ENCODE data around the gene PTPN20. TPM values are rescaled to one million over a fixed set of nuclear protein-coding genes. Genes with fewer than 3 reads are reported as not detected.

Gene PTPN20
- total RNA-seq, 1 donor from 2014 or later, result 0.97 TPM

DNA sequence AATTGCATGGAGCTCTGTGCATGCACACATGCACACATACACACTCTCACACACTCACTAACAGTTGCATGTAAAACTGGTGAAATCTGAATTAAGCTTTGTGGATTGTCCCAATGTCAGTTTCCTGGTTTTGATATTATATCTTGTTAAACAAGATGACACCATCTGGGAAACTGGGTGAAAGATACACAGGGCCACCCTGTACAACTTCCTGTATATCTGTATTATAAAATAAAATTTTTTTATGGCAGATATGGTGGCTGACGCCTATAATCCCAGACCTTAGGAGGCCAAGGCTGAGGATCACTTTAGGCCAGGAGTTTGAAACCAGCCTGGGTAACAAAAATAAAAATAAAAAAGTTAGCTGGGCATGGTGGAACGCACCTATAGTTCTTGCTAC lies 87.4 kb downstream of the PTPN20 start:
- no peak for DNase-seq (ENCODE audit: low spot score)
- Mint-ChIP-seq H3K4me1 (ENCODE audit: unreplicated experiment) (no peaks in the 10 kb centered on the region), H3K9me3 (ENCODE audit: unreplicated experiment) (no peaks in the 10 kb centered on the region), H3K36me3 (ENCODE audit: low read depth, unreplicated experiment) (no peaks in the 10 kb centered on the region), H3K27ac (ENCODE audit: unreplicated experiment) (no peak overlapping the region), H3K4me3 (ENCODE audit: unreplicated experiment) (no peak overlapping the region), H3K27me3 (ENCODE audit: unreplicated experiment) (no peaks in the 10 kb centered on the region)
- TF ChIP-seq CTCF (IDR thresholded peaks at IDR 0.05; ENCODE audit: unreplicated experiment), result no peak

DNA sequence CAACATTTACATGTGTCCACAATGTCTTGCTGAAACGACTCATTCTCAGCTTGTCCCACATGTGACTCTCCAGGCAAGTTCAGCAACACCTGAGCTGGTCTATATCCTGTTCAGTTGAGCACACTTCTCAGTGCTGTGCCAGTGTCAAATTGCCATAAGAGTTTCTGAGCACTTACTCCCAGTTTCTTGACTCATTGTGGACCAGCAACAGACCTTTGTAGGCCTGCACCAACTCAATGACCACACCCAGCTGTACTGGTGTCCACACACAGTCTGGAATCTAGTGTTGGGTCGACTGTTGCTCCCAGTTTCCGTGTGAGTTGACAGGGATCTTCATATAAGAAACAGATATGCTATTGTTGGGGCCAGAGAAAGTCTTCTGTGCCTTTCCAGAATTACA lies 88.0 kb downstream of the PTPN20 start:
- no peaks in the 10 kb centered on the region for H3K36me3 Mint-ChIP-seq (ENCODE audit: low read depth, unreplicated experiment)
- no peak for TF ChIP-seq CTCF (IDR thresholded peaks at IDR 0.05; ENCODE audit: unreplicated experiment)
- H3K27ac Mint-ChIP-seq (ENCODE audit: unreplicated experiment), result no peak overlapping the region
- H3K4me3 Mint-ChIP-seq (ENCODE audit: unreplicated experiment), result no peak overlapping the region
- no peaks in the 10 kb centered on the region for H3K27me3 Mint-ChIP-seq (ENCODE audit: unreplicated experiment)
- H3K9me3 Mint-ChIP-seq (ENCODE audit: unreplicated experiment), result no peaks in the 10 kb centered on the region
- no peaks in the 10 kb centered on the region for H3K4me1 Mint-ChIP-seq (ENCODE audit: unreplicated experiment)
- no peak for DNase-seq (ENCODE audit: low spot score)

DNA sequence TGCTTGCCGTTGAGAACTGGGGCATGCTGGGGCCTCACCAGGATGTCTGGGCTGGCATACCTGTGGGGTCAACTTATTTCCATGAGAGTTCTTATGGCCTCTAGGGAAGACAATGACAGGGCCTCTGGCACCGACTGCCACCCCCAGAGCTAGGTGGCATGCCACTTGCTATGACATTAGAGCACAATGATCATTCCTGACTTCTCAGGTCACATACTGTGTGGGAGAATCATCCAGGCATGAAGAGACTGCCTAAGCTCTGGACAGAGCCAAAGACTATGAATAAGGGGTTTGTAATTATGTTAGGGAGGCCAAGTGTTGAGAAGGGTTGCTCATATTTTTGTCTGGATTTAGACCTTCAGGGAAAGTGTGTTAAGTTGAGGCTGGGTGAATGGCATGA lies 97.5 kb downstream of the PTPN20 start:
- no peak for TF ChIP-seq CTCF (IDR thresholded peaks at IDR 0.05; ENCODE audit: unreplicated experiment)
- DNase-seq (ENCODE audit: low spot score), result no peak
- H3K27me3 Mint-ChIP-seq (ENCODE audit: unreplicated experiment), result peaks cover 1% of the 10 kb centered on the region

DNA sequence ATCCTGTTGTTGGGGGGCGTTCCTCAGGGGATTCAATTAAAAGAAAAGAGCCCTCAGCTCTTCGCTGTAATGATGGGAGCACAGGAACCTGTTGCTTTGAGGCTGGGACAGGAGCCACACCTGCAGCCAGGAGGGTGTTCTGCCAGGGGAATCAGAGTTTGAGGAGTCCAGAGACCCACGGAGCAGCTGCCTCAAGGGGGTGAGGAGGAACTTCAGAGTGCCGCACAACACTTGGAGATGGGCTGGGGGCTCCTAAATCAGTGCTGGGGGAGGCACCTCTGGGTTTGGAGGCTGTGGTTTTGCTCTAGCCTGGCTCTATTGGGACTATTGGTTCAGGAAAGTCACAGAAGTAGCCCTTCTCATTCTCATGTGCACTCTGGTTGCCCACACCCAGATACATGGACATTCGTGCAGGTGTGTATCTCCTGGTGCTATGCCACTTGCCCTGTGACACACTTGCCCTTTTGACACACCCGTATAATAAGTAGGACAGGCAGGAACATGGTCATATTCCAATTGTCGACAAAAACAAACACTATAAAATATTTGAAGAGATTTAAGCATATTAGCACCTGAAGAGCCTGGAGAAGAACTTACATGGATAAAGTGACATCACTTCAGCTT lies 98.1 kb downstream of the PTPN20 start:
- Mint-ChIP-seq H3K27ac (ENCODE audit: unreplicated experiment) (no peak overlapping the region), H3K27me3 (ENCODE audit: unreplicated experiment) (peaks cover 1% of the 10 kb centered on the region), H3K36me3 (ENCODE audit: low read depth, unreplicated experiment) (no peaks in the 10 kb centered on the region), H3K4me3 (ENCODE audit: unreplicated experiment) (no peak overlapping the region), H3K4me1 (ENCODE audit: unreplicated experiment) (no peaks in the 10 kb centered on the region), H3K9me3 (ENCODE audit: unreplicated experiment) (no peaks in the 10 kb centered on the region)
- TF ChIP-seq CTCF (IDR thresholded peaks at IDR 0.05; ENCODE audit: unreplicated experiment), result no peak
- no peak for DNase-seq (ENCODE audit: low spot score)

More for the DNA sequence above, 97.5 kb downstream of the PTPN20 start:
- Mint-ChIP-seq H3K4me3 (ENCODE audit: unreplicated experiment) (no peak overlapping the region), H3K36me3 (ENCODE audit: low read depth, unreplicated experiment) (no peaks in the 10 kb centered on the region), H3K9me3 (ENCODE audit: unreplicated experiment) (no peaks in the 10 kb centered on the region), H3K4me1 (ENCODE audit: unreplicated experiment) (no peaks in the 10 kb centered on the region), H3K27ac (ENCODE audit: unreplicated experiment) (no peak overlapping the region)

DNA sequence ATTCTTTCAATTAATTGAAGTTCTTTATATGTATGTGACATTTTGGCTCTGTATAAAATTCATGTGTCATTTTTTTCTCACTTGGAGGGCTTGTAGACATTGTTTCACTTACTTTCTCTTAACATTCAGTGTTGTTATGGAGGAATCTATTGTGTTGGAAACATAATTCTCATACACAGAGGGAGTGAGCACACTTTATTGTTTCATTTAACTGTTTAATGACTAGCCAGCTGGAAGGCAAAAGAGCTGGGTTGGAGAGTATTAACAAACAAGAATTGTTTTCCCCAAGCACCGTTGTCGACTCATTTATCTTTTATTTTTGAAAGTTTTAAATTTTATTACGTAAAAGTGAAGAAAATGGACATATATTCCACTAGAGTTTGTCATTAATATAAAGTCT lies 98.8 kb downstream of the PTPN20 start:
- H3K4me1 Mint-ChIP-seq (ENCODE audit: unreplicated experiment), result no peaks in the 10 kb centered on the region
- H3K9me3 Mint-ChIP-seq (ENCODE audit: unreplicated experiment), result no peaks in the 10 kb centered on the region
- no peak overlapping the region for H3K27ac Mint-ChIP-seq (ENCODE audit: unreplicated experiment)
- no peak for TF ChIP-seq CTCF (IDR thresholded peaks at IDR 0.05; ENCODE audit: unreplicated experiment)
- H3K27me3 Mint-ChIP-seq (ENCODE audit: unreplicated experiment), result peaks cover 1% of the 10 kb centered on the region
- no peak overlapping the region for H3K4me3 Mint-ChIP-seq (ENCODE audit: unreplicated experiment)
- no peaks in the 10 kb centered on the region for H3K36me3 Mint-ChIP-seq (ENCODE audit: low read depth, unreplicated experiment)
- DNase-seq (ENCODE audit: low spot score), result no peak
